ENCODE results near the gene SMS.
A peak's percentile ranks its signal among the peaks of the same experiment; 100 is the strongest.

The SMS gene

DNA sequence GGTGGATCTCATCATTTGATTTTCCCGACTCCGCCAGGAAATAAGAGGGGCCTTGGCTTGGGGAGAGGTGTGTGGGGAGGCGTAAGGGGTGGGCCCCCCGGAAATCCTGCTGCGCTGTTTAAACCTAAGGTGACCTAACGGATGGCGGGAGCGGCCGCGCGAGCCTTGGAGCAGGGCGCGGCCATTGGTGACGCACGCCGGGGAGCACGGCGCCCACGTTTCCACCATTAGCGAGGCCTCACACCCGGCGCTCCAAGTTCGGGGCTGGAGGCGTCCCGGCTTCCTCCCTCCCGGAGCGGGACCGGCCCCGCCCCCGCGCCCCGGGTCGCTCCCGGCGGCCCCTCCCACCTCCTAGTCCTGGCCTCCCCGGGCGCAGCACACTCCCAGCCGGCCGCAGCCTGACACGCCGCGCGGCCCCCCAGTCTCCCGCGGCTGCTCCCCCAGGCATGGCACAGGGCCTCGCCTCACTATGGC lies at the start of gene SMS:
SMS (plus strand) TSS at position 354 of the 474 bp plus-strand sequence; CDS start at position 470, 116 bp downstream.
- peak within 1 kb of the TSS; percentile 40 for H3K27ac ChIP-seq
- TF ChIP-seq, protein P1, sequence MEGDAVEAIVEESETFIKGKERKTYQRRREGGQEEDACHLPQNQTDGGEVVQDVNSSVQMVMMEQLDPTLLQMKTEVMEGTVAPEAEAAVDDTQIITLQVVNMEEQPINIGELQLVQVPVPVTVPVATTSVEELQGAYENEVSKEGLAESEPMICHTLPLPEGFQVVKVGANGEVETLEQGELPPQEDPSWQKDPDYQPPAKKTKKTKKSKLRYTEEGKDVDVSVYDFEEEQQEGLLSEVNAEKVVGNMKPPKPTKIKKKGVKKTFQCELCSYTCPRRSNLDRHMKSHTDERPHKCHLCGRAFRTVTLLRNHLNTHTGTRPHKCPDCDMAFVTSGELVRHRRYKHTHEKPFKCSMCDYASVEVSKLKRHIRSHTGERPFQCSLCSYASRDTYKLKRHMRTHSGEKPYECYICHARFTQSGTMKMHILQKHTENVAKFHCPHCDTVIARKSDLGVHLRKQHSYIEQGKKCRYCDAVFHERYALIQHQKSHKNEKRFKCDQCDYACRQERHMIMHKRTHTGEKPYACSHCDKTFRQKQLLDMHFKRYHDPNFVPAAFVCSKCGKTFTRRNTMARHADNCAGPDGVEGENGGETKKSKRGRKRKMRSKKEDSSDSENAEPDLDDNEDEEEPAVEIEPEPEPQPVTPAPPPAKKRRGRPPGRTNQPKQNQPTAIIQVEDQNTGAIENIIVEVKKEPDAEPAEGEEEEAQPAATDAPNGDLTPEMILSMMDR (IDR thresholded peaks at IDR 0.05) = no peak

DNA sequence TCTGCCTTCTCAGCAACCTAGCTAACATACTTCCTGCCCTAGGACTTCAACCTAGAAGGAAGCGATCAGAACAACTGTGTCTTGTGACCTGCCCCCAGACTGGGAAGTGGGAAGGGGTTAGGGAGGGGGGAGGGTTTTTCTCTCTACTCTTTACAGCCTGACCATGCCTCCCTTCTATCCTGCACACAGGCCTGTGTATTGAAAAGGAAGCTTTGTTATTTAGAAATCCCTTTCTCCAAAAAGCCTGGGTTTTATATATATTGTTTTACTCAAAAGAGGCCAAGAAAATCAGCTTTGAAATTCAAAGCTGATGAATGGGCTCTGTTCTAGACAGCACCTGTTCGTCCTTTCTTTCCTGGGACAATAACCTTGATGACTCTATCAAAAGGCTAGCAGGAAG lies 35.2 kb upstream of the SMS start:
- no peak overlapping the region for H3K27ac ChIP-seq
- TF ChIP-seq, protein P1 (IDR thresholded peaks at IDR 0.05) = no peak
- TF ChIP-seq ZFX (IDR thresholded peaks at IDR 0.05; ENCODE audit: borderline replicate concordance) = no peak

DNA sequence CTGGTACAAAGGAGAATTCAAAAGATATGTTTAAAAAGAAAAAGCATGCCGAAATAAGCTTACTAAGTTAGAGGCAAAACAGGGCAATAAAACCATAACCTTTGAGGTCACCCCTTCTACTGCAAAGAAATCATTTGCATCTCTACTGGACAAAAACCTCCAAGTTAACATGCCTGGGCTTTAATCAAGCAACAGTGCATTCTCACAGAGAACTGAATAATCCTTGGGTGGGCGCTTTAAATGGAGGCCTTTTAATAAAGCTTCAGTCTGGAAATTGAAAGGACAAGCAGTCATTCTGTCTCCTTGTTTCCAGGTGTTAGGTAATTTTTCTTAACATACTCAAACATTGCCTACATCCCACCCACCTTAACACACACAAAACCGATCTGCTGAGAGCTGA lies 34.6 kb upstream of the SMS start:
- H3K27ac ChIP-seq = no peak overlapping the region
- no peak for TF ChIP-seq ZFX (IDR thresholded peaks at IDR 0.05; ENCODE audit: borderline replicate concordance)
- TF ChIP-seq, protein P1 (IDR thresholded peaks at IDR 0.05) = no peak

DNA sequence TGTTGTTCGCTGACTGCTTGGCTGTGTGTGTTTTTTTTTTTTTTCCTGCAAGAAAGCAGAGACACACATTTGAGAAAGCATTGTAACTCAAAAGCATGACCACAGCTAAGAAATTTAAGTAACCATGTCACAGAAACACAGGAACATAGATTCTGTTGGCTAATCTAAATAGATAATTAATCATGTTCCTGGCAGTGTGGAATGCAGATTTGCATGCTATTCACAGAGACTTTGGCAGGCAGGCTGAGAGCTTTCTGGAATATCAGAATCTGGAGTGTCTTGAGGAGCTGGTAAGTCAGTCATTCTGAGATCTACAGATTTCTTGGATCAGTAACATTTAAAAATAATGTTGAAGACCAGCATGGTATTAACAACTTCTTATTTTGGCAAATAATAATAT lies 33.2 kb upstream of the SMS start:
- TF ChIP-seq ZFX (IDR thresholded peaks at IDR 0.05; ENCODE audit: borderline replicate concordance) = no peak
- TF ChIP-seq, protein P1 (IDR thresholded peaks at IDR 0.05) = no peak
- H3K27ac ChIP-seq = no peak overlapping the region

DNA sequence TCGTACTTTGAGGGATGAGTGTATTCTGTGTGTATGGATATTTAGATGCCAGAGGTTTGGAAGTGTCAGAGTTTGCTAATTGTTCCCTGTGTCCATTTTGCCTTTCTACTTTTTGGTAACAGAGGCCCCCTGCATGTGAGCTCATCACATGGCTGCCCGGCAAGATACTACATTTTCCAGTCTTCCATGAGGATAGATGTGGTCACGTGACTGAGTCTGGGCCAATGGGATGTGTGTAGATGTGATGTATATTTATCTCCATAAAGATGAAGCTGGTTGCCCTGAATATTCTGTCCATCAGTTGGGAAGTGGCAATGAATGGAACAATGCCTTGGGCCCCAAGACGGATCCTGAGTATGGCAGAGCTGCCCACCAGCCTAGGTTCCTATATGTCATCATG lies 29.0 kb upstream of the SMS start:
- no peak for TF ChIP-seq ZFX (IDR thresholded peaks at IDR 0.05; ENCODE audit: borderline replicate concordance)

DNA sequence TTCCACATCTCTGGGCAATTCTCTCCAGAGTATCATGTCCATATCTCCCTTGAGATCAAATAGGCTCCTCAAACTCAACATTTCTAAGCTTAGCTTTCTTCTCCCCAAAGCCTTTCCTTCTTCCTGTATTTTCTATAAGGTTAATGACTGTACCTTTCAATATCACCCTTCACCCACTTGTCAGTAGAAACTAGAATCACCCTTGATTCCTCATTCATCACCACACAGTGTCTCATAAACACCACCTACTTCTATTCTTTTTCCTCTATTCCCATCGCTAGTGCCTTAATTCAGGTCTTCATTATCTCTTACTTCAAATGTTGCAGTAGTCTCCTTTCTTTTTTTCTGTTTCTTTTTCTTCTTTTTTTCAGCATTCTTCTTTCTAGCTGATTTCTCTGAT lies 28.3 kb upstream of the SMS start:
- no peak for TF ChIP-seq ZFX (IDR thresholded peaks at IDR 0.05; ENCODE audit: borderline replicate concordance)
- TF ChIP-seq, protein P1 (IDR thresholded peaks at IDR 0.05) = no peak
- no peak overlapping the region for H3K27ac ChIP-seq

More for the DNA sequence above, 29.0 kb upstream of the SMS start:
- H3K27ac ChIP-seq = no peak overlapping the region

DNA sequence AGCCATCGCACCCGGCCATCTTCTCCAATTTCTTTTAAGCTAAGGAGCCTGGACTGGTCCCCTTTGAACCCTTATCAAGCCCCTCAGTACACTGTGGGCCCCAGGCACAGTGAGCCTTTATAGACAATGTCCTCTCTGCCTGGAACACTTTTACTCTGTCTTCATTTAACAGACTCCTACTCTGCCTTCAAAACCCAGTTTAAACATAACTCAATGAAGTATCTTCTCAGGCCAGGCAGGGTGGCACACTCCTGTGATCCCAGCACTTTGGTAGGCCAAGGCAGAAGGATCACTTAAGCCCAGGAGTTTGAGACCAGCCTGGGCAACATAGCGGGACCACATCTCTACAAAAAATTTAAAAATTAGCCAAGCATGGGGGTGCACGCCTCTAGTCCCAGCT lies 27.5 kb upstream of the SMS start:
- no peak for TF ChIP-seq ZFX (IDR thresholded peaks at IDR 0.05; ENCODE audit: borderline replicate concordance)
- TF ChIP-seq, protein P1 (IDR thresholded peaks at IDR 0.05) = no peak
- no peak overlapping the region for H3K27ac ChIP-seq

DNA sequence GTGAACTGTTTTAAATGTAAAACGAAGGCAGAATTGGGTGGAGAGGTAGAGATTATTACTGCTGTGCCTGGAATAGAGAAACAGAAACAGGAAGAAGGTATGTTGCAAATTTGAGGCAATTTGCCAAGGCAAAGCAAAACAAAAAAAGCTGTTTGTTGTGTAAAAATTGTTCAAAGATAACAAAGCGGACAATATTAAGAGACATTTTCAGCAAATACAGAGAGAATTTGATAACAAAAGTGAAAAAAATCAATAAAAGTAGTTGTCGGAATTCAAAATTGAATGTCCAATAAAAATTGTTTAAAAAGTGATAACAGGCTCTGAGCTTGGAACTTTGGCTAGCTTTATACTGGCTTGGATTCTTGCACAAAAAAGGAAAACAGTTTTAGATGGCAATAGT lies 14.4 kb upstream of the SMS start:
- no peak overlapping the region for H3K27ac ChIP-seq
- no peak for TF ChIP-seq ZFX (IDR thresholded peaks at IDR 0.05; ENCODE audit: borderline replicate concordance)
- TF ChIP-seq, protein P1 (IDR thresholded peaks at IDR 0.05) = no peak
